Measurements from ENCODE around the gene GCLC. TPM values are rescaled to one million over a fixed set of nuclear protein-coding genes. Genes with fewer than 3 reads are reported as not detected.

GCLC gene
- total RNA-seq, 1 experiment from 2014 or later = 108 TPM

- intact Hi-C loops (cut with micrococcal nuclease) = no loop called here
- TF ChIP-seq, protein P1, sequence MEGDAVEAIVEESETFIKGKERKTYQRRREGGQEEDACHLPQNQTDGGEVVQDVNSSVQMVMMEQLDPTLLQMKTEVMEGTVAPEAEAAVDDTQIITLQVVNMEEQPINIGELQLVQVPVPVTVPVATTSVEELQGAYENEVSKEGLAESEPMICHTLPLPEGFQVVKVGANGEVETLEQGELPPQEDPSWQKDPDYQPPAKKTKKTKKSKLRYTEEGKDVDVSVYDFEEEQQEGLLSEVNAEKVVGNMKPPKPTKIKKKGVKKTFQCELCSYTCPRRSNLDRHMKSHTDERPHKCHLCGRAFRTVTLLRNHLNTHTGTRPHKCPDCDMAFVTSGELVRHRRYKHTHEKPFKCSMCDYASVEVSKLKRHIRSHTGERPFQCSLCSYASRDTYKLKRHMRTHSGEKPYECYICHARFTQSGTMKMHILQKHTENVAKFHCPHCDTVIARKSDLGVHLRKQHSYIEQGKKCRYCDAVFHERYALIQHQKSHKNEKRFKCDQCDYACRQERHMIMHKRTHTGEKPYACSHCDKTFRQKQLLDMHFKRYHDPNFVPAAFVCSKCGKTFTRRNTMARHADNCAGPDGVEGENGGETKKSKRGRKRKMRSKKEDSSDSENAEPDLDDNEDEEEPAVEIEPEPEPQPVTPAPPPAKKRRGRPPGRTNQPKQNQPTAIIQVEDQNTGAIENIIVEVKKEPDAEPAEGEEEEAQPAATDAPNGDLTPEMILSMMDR (IDR thresholded peaks at IDR 0.05; ENCODE audit: unreplicated experiment) = no peak
- Mint-ChIP-seq H3K36me3 (ENCODE audit: insufficient read depth, unreplicated experiment) (peaks cover 8% of the 10 kb centered on the region), H3K27ac (ENCODE audit: low read depth, unreplicated experiment) (peak overlapping the region; percentile 23), H3K9me3 (ENCODE audit: unreplicated experiment) (no peaks in the 10 kb centered on the region), H3K4me3 (ENCODE audit: unreplicated experiment) (no peak overlapping the region), H3K27me3 (ENCODE audit: insufficient read depth, unreplicated experiment) (no peaks in the 10 kb centered on the region), H3K4me1 (ENCODE audit: insufficient read depth, unreplicated experiment) (peaks cover 60% of the 10 kb centered on the region)
- DNase-seq (ENCODE audit: unreplicated experiment) = no peak
- BruUV-seq (replicated peaks) = no TSS peak
- ChIA-PET POLR2A (interaction anchor here (0.6 to 1.7 kb wide), 2 partner anchors 10 to 189 kb away, joined by 4 to 6 read pairs; no protein-coding TSS in a partner anchor), CTCF (interaction anchor here (0.6 to 2.7 kb wide), 3 partner anchors 34 to 358 kb away, joined by 3 to 7 read pairs (median 3); no protein-coding TSS in a partner anchor)
These were observed 17.6 kb downstream of the GCLC start for GRCh38 chr6:53527249-53527765.

- intact Hi-C loops (cut with micrococcal nuclease) = no loop called here
- Mint-ChIP-seq H3K27ac (ENCODE audit: low read depth, unreplicated experiment) (peak overlapping the region; percentile 78), H3K27me3 (ENCODE audit: insufficient read depth, unreplicated experiment) (no peaks in the 10 kb centered on the region), H3K4me3 (ENCODE audit: unreplicated experiment) (no peak overlapping the region), H3K36me3 (ENCODE audit: insufficient read depth, unreplicated experiment) (peaks cover 19% of the 10 kb centered on the region), H3K9me3 (ENCODE audit: unreplicated experiment) (no peaks in the 10 kb centered on the region), H3K4me1 (ENCODE audit: insufficient read depth, unreplicated experiment) (peaks cover 50% of the 10 kb centered on the region)
- BruUV-seq (replicated peaks) = no TSS peak
- CTCF ChIA-PET = interaction anchor here (0.5 to 2.7 kb wide), 6 partner anchors 9 to 595 kb away, joined by 3 to 7 read pairs (median 3); no protein-coding TSS in a partner anchor
- POLR2A ChIA-PET = interaction anchor here (0.7 to 3.6 kb wide), 4 partner anchors 9 to 18 kb away, joined by 3 to 17 read pairs (median 8); partner anchors contain the start of gene GCLC
- DNase-seq (ENCODE audit: unreplicated experiment) = peak; percentile 14
- TF ChIP-seq, protein P1 (IDR thresholded peaks at IDR 0.05; ENCODE audit: unreplicated experiment) = no peak
These were observed 18.9 kb downstream of the GCLC start for GRCh38 chr6:53526000-53526399.

GRCh38 chr6:53524455-53524815 lies 20.5 kb downstream of the GCLC start:
- Mint-ChIP-seq H3K27ac (ENCODE audit: low read depth, unreplicated experiment) (peak overlapping the region; percentile 75), H3K9me3 (ENCODE audit: unreplicated experiment) (no peaks in the 10 kb centered on the region), H3K4me1 (ENCODE audit: insufficient read depth, unreplicated experiment) (peaks cover 34% of the 10 kb centered on the region), H3K4me3 (ENCODE audit: unreplicated experiment) (no peak overlapping the region), H3K36me3 (ENCODE audit: insufficient read depth, unreplicated experiment) (peaks cover 27% of the 10 kb centered on the region), H3K27me3 (ENCODE audit: insufficient read depth, unreplicated experiment) (no peaks in the 10 kb centered on the region)
- DNase-seq (ENCODE audit: unreplicated experiment) = no peak
- no TSS peak for BruUV-seq (replicated peaks)
- TF ChIP-seq, protein P1 (IDR thresholded peaks at IDR 0.05; ENCODE audit: unreplicated experiment) = no peak
- CTCF ChIA-PET = interaction anchor here (0.5 to 2.4 kb wide), 9 partner anchors 19 to 364 kb away, joined by 3 to 8 read pairs (median 3); no protein-coding TSS in a partner anchor
- intact Hi-C loops (cut with micrococcal nuclease) = no loop called here
- POLR2A ChIA-PET = interaction anchor here (0.7 to 3.6 kb wide), 14 partner anchors 8 to 296 kb away, joined by 3 to 17 read pairs (median 3); partner anchors contain the start of gene GCLC

- Mint-ChIP-seq H3K27ac (ENCODE audit: low read depth, unreplicated experiment) (peak overlapping the region; percentile 75), H3K4me3 (ENCODE audit: unreplicated experiment) (no peak overlapping the region), H3K4me1 (ENCODE audit: insufficient read depth, unreplicated experiment) (peaks cover 33% of the 10 kb centered on the region), H3K27me3 (ENCODE audit: insufficient read depth, unreplicated experiment) (no peaks in the 10 kb centered on the region), H3K36me3 (ENCODE audit: insufficient read depth, unreplicated experiment) (peaks cover 30% of the 10 kb centered on the region), H3K9me3 (ENCODE audit: unreplicated experiment) (no peaks in the 10 kb centered on the region)
- POLR2A ChIA-PET = interaction anchor here (0.6 to 3.6 kb wide), 12 partner anchors 10 to 105 kb away, joined by 3 to 17 read pairs (median 3); partner anchors contain the start of gene GCLC
- TF ChIP-seq, protein P1 (IDR thresholded peaks at IDR 0.05; ENCODE audit: unreplicated experiment) = no peak
- no peak for DNase-seq (ENCODE audit: unreplicated experiment)
- BruUV-seq (replicated peaks) = no TSS peak
- CTCF ChIA-PET = interaction anchor here (0.7 to 2.4 kb wide), 6 partner anchors 20 to 363 kb away, joined by 3 to 8 read pairs (median 4); no protein-coding TSS in a partner anchor
- intact Hi-C loops (cut with micrococcal nuclease) = no loop called here
These were observed 21.1 kb downstream of the GCLC start for GRCh38 chr6:53523511-53524454.

All from MCF 10A (cell line).